Kidney (tissue), 14 donors: ENCODE measurements around the gene GSTM5. TPM values are rescaled to one million over a fixed set of nuclear protein-coding genes. Genes with fewer than 3 reads are reported as not detected.
"Not testable (repeated sequence)": the region's sequence is repeated elsewhere in the genome, so short reads cannot be mapped to it uniquely, and the experiment has no call there.

Experiments used
- DNase-seq, 5 donors: peaks; one replicate each; pipeline ENCODE4 v3.0.0-alpha.2; 2013 to 2020
- FAIRE-seq: peaks from 2 replicates; lab custom pipeline; 2012; peaks lifted over from hg19 to GRCh38; lab: Jason Lieb, UNC
- H3K27ac ChIP-seq, 2 donors: one replicate each; pipeline ENCODE4 v1.7.0; 2013; ENCODE audit warnings: low read depth in 2 of 2, low read length in 2 of 2, inconsistent platforms in 1 of 2
- H3K27me3 ChIP-seq: one replicate; pipeline ENCODE4 v1.7.1; 2013; ENCODE audit warnings: low read length, inconsistent platforms; ENCODE audit not compliant: control insufficient read depth, insufficient read depth
- H3K36me3 ChIP-seq, 3 donors: one replicate each; pipeline versions ENCODE4 v1.7.0 to v1.7.1; 2013; ENCODE audit warnings: low read length in 3 of 3, control low read depth in 1 of 3, inconsistent platforms in 1 of 3; ENCODE audit not compliant: insufficient read depth in 3 of 3, control insufficient read depth in 2 of 3
- H3K4me1 ChIP-seq, 3 donors: one replicate each; pipeline versions ENCODE4 v1.7.0 to v1.7.1; 2013; ENCODE audit warnings: low read length in 3 of 3, inconsistent platforms in 1 of 3, low read depth in 1 of 3; ENCODE audit not compliant: control insufficient read depth in 2 of 3, insufficient read depth in 2 of 3
- H3K4me3 ChIP-seq, 3 donors: one replicate each; pipeline versions ENCODE4 v1.7.0 to v1.8.1; 2013; ENCODE audit warnings: low read length in 3 of 3, control low read depth in 1 of 3, inconsistent platforms in 1 of 3
- H3K9ac ChIP-seq, 3 donors: one replicate each; pipeline versions ENCODE4 v1.7.0 to v1.7.1; 2013; ENCODE audit warnings: low read length in 3 of 3, control low read depth in 1 of 3, inconsistent platforms in 1 of 3
- H3K9me3 ChIP-seq, 3 donors: one replicate each; pipeline versions ENCODE4 v1.7.0 to v1.7.1; 2013; ENCODE audit warnings: low read length in 3 of 3, control low read depth in 1 of 3, inconsistent platforms in 1 of 3; ENCODE audit not compliant: control insufficient read depth in 2 of 3, insufficient read depth in 1 of 3
- CTCF ChIP-seq: IDR thresholded peaks from 3 replicates; pipeline ENCODE4 v1.5.1; 2012; ENCODE audit warnings: mild to moderate bottlenecking, moderate library complexity, borderline replicate concordance; ENCODE audit not compliant: insufficient read depth; ENCODE audit errors: extremely low read depth
- intact Hi-C: fragments of 100-400 bp; cut with DNase I; formaldehyde crosslinking; loops from one replicate; pipeline ENCODE4 v1.11.1; 2022
- polyA plus RNA-seq: library from polyadenylated mRNA; stranded (reverse); fragments of 350-450 nt; fragmentation: Illumina TruSeq; extraction: RNeasy Lipid Tissue Mini Kit (QIAGEN cat#74804); gene quantifications from one replicate; pipeline ENCODE4 v1.2.3, GENCODE V29; 2014; ENCODE audit warnings: low read depth, low replicate concordance; ENCODE audit not compliant: insufficient read depth
- total RNA-seq: library from RNA; stranded (reverse); fragmentation: NEBNext Ultra II Directional; extraction: Animal tissue kit (Norgen Biotek cat#: 25700); gene quantifications from one replicate; pipeline ENCODE4 v1.2.1, GENCODE V29; 2021
- donor health status: control.
- donor health status: control.
- donor health status: control.
- donor health status: control.
- donor health status: control.
- donor health status: DM: yes; HTN: yes; CAD: no.
- donor health status: Normal renal cell carcinoma (clear cell type).

Gene GSTM5
- total and polyA plus RNA-seq, 2 donors from 2014 or later = 4.2 to 9.1 TPM

GRCh38 chr1:109765896-109766615 lies 54.0 kb downstream of the GSTM5 start:
- TF ChIP-seq CTCF = no peak
- Histone ChIP-seq H3K9ac (no peak overlapping the region), H3K4me1 (peaks cover 0 to 6% (median 0%) of the 10 kb centered on the region in 3 donors), H3K36me3 (no peaks in the 10 kb centered on the region), H3K27me3 (no peaks in the 10 kb centered on the region), H3K27ac (no peak overlapping the region), H3K9me3 (no peaks in the 10 kb centered on the region), H3K4me3 (no peak overlapping the region)
- intact Hi-C loops = no loop called here
- DNase-seq (peak in 2 of 5 donors; percentile 28 to 36), FAIRE-seq (no peak)

GRCh38 chr1:109766991-109767636 lies 55.1 kb downstream of the GSTM5 start:
- H3K4me1 ChIP-seq, H3K27ac ChIP-seq, intact Hi-C loops, H3K9me3 ChIP-seq, H3K36me3 ChIP-seq, H3K4me3 ChIP-seq, FAIRE-seq, H3K27me3 ChIP-seq, H3K9ac ChIP-seq: not testable (repeated sequence)
- DNase-seq = peak in 1 of 5 donors; percentile 3

Other genes starting within 250 kb of the GSTM5 start
- gene SYPL2, start 245.7 kb upstream of the GSTM5 start, total RNA-seq = 6.7 TPM
- gene SYPL2, start 245.7 kb upstream of the GSTM5 start, polyA plus RNA-seq = 9.8 TPM
- gene ATXN7L2, start 228.3 kb upstream of the GSTM5 start, total RNA-seq = 7.3 TPM
- 5.7 TPM for gene ATXN7L2, start 228.3 kb upstream of the GSTM5 start, polyA plus RNA-seq
- gene CYB561D1, start 218.2 kb upstream of the GSTM5 start, total RNA-seq = 18.0 TPM
- gene CYB561D1, start 218.2 kb upstream of the GSTM5 start, polyA plus RNA-seq = 5.2 TPM
- 8.5 TPM for gene AMIGO1, start 202.5 kb upstream of the GSTM5 start, total RNA-seq
- 5.1 TPM for gene AMIGO1, start 202.5 kb upstream of the GSTM5 start, polyA plus RNA-seq
- gene GPR61, start 172.4 kb upstream of the GSTM5 start, total RNA-seq = not detected
- gene GPR61, start 172.4 kb upstream of the GSTM5 start, polyA plus RNA-seq = not detected
- 8.0 TPM for gene GNAI3, start 163.6 kb upstream of the GSTM5 start, total RNA-seq
- 4.2 TPM for gene GNAI3, start 163.6 kb upstream of the GSTM5 start, polyA plus RNA-seq
- not detected for gene GNAT2, start 92.6 kb upstream of the GSTM5 start, total RNA-seq
- gene GNAT2, start 92.6 kb upstream of the GSTM5 start, polyA plus RNA-seq = not detected
- gene AMPD2, start 92.4 kb upstream of the GSTM5 start, total RNA-seq = 55.3 TPM
- 21.1 TPM for gene AMPD2, start 92.4 kb upstream of the GSTM5 start, polyA plus RNA-seq
- gene GSTM4, start 56.2 kb upstream of the GSTM5 start, total RNA-seq = 34.0 TPM
- 117 TPM for gene GSTM4, start 56.2 kb upstream of the GSTM5 start, polyA plus RNA-seq
- gene GSTM2, start 44.2 kb upstream of the GSTM5 start, total RNA-seq = 47.1 TPM
- 116 TPM for gene GSTM2, start 44.2 kb upstream of the GSTM5 start, polyA plus RNA-seq
- gene GSTM1, start 24.4 kb upstream of the GSTM5 start, total RNA-seq = not detected
- 61.2 TPM for gene GSTM1, start 24.4 kb upstream of the GSTM5 start, polyA plus RNA-seq
- 54.7 TPM for gene GSTM3, start 28.8 kb downstream of the GSTM5 start, total RNA-seq
- 405 TPM for gene GSTM3, start 28.8 kb downstream of the GSTM5 start, polyA plus RNA-seq
- 1.8 TPM for gene EPS8L3, start 51.7 kb downstream of the GSTM5 start, total RNA-seq
- not detected for gene EPS8L3, start 51.7 kb downstream of the GSTM5 start, polyA plus RNA-seq
- gene CSF1, start 198.6 kb downstream of the GSTM5 start, total RNA-seq = 33.8 TPM
- gene CSF1, start 198.6 kb downstream of the GSTM5 start, polyA plus RNA-seq = 11.1 TPM